Adrenal gland (tissue), 12 donors: ENCODE measurements around the gene MAPKAP1. TPM values are rescaled to one million over a fixed set of nuclear protein-coding genes. Genes with fewer than 3 reads are reported as not detected.
A peak's percentile ranks its signal among the peaks of the same experiment; 100 is the strongest.

Experiments used
- DNase-seq, 7 donors: peaks; one replicate each; pipeline ENCODE4 v3.0.0-alpha.2; 2019 to 2020
- H3K27ac ChIP-seq, 5 donors: fragments of 200-600 bp; sonication (generic) in 4 of 5; 1 replicate in 3 of 5; 2 replicates in 2 of 5; pipeline versions ENCODE4 v1.5.1 to v1.8.0; 2016 to 2020; ENCODE audit warnings: mild to moderate bottlenecking in 1 of 5
- H3K27me3 ChIP-seq: fragments of 200-600 bp; 2 replicates; pipeline ENCODE4 v1.8.0; 2021
- H3K36me3 ChIP-seq, 2 donors: fragments of 200-600 bp; replicated peaks in 1 of 2; 1 replicate in 1 of 2; 2 replicates in 1 of 2; pipeline versions ENCODE4 v1.5.1 to v1.8.0; 2018 to 2022
- H3K4me1 ChIP-seq, 2 donors: fragments of 200-600 bp; replicated peaks in 1 of 2; 1 replicate in 1 of 2; 2 replicates in 1 of 2; pipeline versions ENCODE4 v1.5.1 to v1.8.0; 2018 to 2021
- H3K4me3 ChIP-seq, 4 donors: fragments of 200-600 bp; sonication (generic) in 3 of 4; one replicate each; pipeline ENCODE4 v1.5.1; 2016 to 2018
- H3K9me3 ChIP-seq, 3 donors: fragments of 200-600 bp; sonication (generic) in 1 of 3; replicated peaks in 1 of 3; 1 replicate in 2 of 3; 2 replicates in 1 of 3; pipeline versions ENCODE4 v1.5.1 to v1.8.0; 2016 to 2021
- POLR2A ChIP-seq, 2 donors: fragments of 450-650 bp; IDR thresholded peaks; one replicate each; pipeline ENCODE4 v1.6.1; 2017; ENCODE audit warnings: antibody characterized with exemption in 2 of 2, mild to moderate bottlenecking in 2 of 2, moderate library complexity in 1 of 2
- WGBS, 4 donors: extraction: QIAGEN DNeasy Blood & Tissue Kit in 2 of 4; methylation state at CpG; one replicate each; pipeline versions ENCODE4 v1.1.5 to v1.1.7; 2013 to 2017; 5-methylcytosine and 5-hydroxymethylcytosine counted together
- intact Hi-C, 2 donors: fragments of 100-400 bp; cut with DNase I; formaldehyde crosslinking; loops; one replicate each; pipeline versions ENCODE4 v1.14.1 to v1.15.0; 2022 to 2023
- polyA plus RNA-seq, 3 donors: library from polyadenylated mRNA; stranded (reverse); fragments of 200-250 nt in 2 of 3; fragments of 350-450 nt in 1 of 3; fragmentation: Illumina TruSeq in 1 of 3; extraction: RNeasy Lipid Tissue Mini Kit (QIAGEN cat#74804) in 1 of 3; gene quantifications; one replicate each; pipeline ENCODE4 v1.2.3, GENCODE V29; 2013 to 2014
- total RNA-seq, 9 donors: library from RNA; depleted of rRNA in 4 of 9; stranded (reverse); fragments of >200 nt in 4 of 9; fragments of 120-200 nt in 1 of 9; fragmentation: NEBNext Ultra II Directional in 1 of 9; extraction: Animal tissue kit (Norgen Biotek cat#: 25700) in 1 of 9; gene quantifications; one replicate each; pipeline versions ENCODE4 v1.1.0 to v1.2.4, GENCODE V29; 2013 to 2023
- TF ChIP-seq, protein P1 (sequence below), 6 experiments: fragments of 450-650 bp in 4 of 6; fragments of 200-600 bp in 2 of 6; sonication (generic) in 1 of 6; IDR thresholded peaks; 1 replicate in 5 of 6; 2 replicates in 1 of 6; pipeline versions ENCODE4 v1.5.1 to v1.8.0; 2016 to 2021; ENCODE audit warnings: antibody characterized with exemption in 6 of 6, mild to moderate bottlenecking in 2 of 6, moderate library complexity in 1 of 6
- donor health status: healthy with polysubstance abuse.
- donor health status: Bipolar disorder and iron deficiency.
- donor health status: DM: yes; HTN: yes; CAD: no.
- donor health status: DM: no; HTN: no; CAD: no.
- donor health status: DM: no; HTN: no; CAD: no.
- donor health status: DM: yes; HTN: yes; CAD: no.

The MAPKAP1 gene
- total and polyA plus RNA-seq, 12 donors, result 72.2 to 156 (median 94.9) TPM

DNA sequence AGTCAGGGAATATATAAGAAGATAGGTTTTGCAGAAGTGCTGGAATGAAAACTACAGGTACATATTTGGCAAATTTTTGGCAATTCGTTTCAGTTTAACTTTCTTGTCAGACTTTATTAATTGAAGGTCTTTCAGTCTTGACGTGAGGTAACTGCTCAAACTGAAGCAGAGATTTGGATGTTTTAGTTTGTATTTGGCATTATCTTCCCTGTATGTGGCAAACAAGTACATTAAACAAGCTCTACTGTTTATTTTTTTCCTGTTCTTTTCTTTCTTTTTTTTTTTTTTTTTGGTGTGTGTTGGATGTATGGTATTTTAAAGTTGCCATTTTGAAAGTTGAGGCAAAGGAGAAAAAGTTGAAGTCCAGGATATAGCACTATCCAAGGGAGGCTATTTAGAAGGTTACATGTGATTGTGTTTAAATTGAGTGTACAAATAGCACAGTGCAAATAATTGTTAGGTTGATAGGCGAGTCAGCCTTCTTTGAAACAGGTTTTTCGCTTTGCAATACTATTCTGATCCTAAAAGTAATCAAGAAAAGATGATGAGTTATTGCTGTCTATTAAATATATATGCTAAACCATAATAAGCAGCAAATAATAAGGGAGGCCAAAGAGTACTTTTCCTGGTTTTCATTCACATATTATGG lies 42.4 kb upstream of the MAPKAP1 start:
- WGBS, 4 donors, result 37 to 55% (median 44%) methylated on average over 4 of the region's 4 CpGs
- no peaks in the 10 kb centered on the region for H3K27me3 ChIP-seq
- no peaks in the 10 kb centered on the region for H3K9me3 ChIP-seq
- peak overlapping the region in 1 of 4 donors; percentile 75 for H3K4me3 ChIP-seq
- peaks cover 24 to 58% of the 10 kb centered on the region in 2 donors for H3K4me1 ChIP-seq
- no peak for TF ChIP-seq POLR2A (IDR thresholded peaks at IDR 0.05)
- TF ChIP-seq, protein P1, sequence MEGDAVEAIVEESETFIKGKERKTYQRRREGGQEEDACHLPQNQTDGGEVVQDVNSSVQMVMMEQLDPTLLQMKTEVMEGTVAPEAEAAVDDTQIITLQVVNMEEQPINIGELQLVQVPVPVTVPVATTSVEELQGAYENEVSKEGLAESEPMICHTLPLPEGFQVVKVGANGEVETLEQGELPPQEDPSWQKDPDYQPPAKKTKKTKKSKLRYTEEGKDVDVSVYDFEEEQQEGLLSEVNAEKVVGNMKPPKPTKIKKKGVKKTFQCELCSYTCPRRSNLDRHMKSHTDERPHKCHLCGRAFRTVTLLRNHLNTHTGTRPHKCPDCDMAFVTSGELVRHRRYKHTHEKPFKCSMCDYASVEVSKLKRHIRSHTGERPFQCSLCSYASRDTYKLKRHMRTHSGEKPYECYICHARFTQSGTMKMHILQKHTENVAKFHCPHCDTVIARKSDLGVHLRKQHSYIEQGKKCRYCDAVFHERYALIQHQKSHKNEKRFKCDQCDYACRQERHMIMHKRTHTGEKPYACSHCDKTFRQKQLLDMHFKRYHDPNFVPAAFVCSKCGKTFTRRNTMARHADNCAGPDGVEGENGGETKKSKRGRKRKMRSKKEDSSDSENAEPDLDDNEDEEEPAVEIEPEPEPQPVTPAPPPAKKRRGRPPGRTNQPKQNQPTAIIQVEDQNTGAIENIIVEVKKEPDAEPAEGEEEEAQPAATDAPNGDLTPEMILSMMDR (IDR thresholded peaks at IDR 0.05), result no peak
- no peak for DNase-seq
- no peaks in the 10 kb centered on the region for H3K36me3 ChIP-seq
- intact Hi-C loops, result loop anchor here in 1 of 2 donors (5.0 kb wide), 2 partner anchors 73 to 337 kb away; no protein-coding TSS in a partner anchor
- H3K27ac ChIP-seq, result peak overlapping the region; percentile 54 to 91 (median 86)

DNA sequence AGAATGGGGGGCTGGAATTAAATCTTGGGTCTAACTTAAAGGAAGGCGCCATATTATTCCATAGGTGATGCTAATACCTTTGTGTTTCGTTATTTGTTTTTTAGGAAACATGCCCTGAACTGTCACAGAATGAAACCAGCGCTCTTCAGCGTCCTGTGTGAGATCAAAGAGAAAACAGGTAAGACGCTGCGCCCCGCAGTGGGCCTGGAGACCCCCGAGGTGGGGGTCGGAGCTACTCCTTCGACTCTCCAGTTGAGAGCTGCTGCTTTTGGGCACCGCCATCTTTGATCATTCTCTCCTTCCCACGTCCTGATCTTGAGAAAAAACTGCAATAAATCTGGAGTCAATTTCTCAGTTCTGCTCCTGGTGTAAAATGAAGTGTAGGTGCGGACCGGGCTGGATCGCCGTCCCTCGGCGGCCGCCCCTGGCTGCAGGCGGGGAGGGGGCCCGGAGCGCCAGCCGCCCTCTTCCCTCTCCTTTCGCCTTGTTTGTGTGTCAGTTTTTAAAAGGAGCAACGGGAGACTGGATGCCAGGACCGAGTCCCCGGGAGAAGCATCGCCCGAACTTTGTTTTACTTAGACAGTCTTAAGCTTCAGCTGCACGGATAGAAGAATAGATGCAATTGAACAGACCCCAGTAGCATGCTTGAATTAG lies 41.6 kb upstream of the MAPKAP1 start:
- H3K27me3 ChIP-seq, result no peaks in the 10 kb centered on the region
- H3K4me3 ChIP-seq, result peak overlapping the region; percentile 75 to 100 (median 94)
- intact Hi-C loops, result loop anchor here in 1 of 2 donors (5.0 kb wide), 2 partner anchors 74 to 336 kb away; no protein-coding TSS in a partner anchor
- peaks cover 24 to 50% of the 10 kb centered on the region in 2 donors for H3K4me1 ChIP-seq
- TF ChIP-seq, protein P1 (IDR thresholded peaks at IDR 0.05), result no peak
- peak in 1 of 2 donors; percentile 21 for TF ChIP-seq POLR2A (IDR thresholded peaks at IDR 0.05)
- peak in 4 of 7 donors; percentile 21 to 40 (median 34) for DNase-seq
- H3K9me3 ChIP-seq, result no peaks in the 10 kb centered on the region
- no peaks in the 10 kb centered on the region for H3K36me3 ChIP-seq
- peak overlapping the region; percentile 54 to 91 (median 86) for H3K27ac ChIP-seq
- 2 to 7% (median 6%) methylated on average over 30 of the region's 30 CpGs for WGBS, 4 donors

DNA sequence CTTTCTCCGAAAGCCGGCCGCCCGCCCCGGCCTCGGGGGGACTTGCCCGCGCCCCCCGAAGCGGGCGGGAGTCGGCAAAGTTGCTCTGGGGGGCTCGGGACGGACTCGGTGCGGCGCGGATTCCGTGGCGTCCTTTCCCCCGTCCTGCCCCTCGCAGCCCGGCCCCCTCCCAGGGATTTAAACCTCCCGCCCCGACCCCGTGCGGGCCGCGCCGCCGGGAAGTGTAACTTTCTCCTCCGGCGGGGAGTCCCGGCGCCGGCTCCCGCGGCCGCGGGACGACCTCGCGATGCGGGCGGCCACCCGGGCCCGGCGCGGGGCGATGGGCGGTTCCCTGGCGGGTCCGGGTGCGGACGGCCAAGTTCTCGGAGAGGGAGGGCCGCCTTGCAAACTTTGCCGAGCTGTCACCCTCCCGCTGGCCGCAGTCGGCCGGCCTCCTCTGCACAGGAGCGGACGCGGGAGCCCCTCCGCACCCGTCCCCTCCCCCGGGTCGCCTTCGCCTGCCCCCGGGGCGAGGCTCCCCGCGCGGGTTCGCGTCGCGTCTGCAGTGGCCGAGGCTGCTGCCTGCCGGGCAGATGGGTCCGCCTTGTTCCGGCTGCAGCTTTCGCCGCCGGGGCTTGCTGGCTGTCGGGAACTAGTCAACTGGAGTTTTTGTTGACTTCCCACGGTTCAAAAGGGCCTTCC lies 40.9 kb upstream of the MAPKAP1 start:
- peak overlapping the region; percentile 75 to 100 (median 94) for H3K4me3 ChIP-seq
- H3K36me3 ChIP-seq, result no peaks in the 10 kb centered on the region
- peaks cover 22 to 44% of the 10 kb centered on the region in 2 donors for H3K4me1 ChIP-seq
- TF ChIP-seq, protein P1 (IDR thresholded peaks at IDR 0.05), result no peak
- peak in 1 of 2 donors; percentile 52 for TF ChIP-seq POLR2A (IDR thresholded peaks at IDR 0.05)
- H3K9me3 ChIP-seq, result no peaks in the 10 kb centered on the region
- H3K27ac ChIP-seq, result peak overlapping the region; percentile 78 to 91 (median 86)
- no peaks in the 10 kb centered on the region for H3K27me3 ChIP-seq
- 1 to 4% (median 1%) methylated on average over 10 to 88 of the region's 88 CpGs; no CpG with 5 or more reads in 1 of the 4 donors for WGBS, 4 donors
- peak in 6 of 7 donors; percentile 31 to 66 (median 52) for DNase-seq
- intact Hi-C loops, result loop anchor here in 1 of 2 donors (5.0 kb wide), 2 partner anchors 74 to 336 kb away; no protein-coding TSS in a partner anchor
